Mammary epithelial cell (primary cell): ENCODE data around the gene TBCC.
"Not testable (repeated sequence)": the region's sequence is repeated elsewhere in the genome, so short reads cannot be mapped to it uniquely, and the experiment has no call there.

ENCODE experiments used
- CTCF ChIP-seq, 2 donors: IDR thresholded peaks in 1 of 2; conservative IDR thresholded peaks in 1 of 2; 2 replicates each; pipeline ENCODE4 v1.5.1; 2011 to 2012; ENCODE audit warnings: inconsistent platforms in 2 of 2, low read length in 2 of 2, mild to moderate bottlenecking in 2 of 2, control low read depth in 1 of 2, low read depth in 1 of 2; ENCODE audit not compliant: insufficient read depth in 1 of 2; ENCODE audit errors: extremely low read depth in 1 of 2
- EZH2 ChIP-seq: IDR thresholded peaks from 2 replicates; pipeline ENCODE4 v1.6.1; 2012; ENCODE audit warnings: low read length, inconsistent platforms, borderline replicate concordance

GRCh38 chr6:42733867-42734481 lies 11.9 kb downstream of the TBCC start:
- TF ChIP-seq CTCF (conservative IDR thresholded peaks at IDR 0.05 in 1 of 2, IDR thresholded peaks at IDR 0.05 in 1 of 2; ENCODE audit: extremely low read depth in 1 of 2, insufficient read depth in 1 of 2, low read depth in 1 of 2, low read length in 2 of 2); EZH2: not testable (repeated sequence)
